Epidermal melanocyte (primary cell): ENCODE results near the gene PARD6B.
"Not testable (repeated sequence)": the region's sequence is repeated elsewhere in the genome, so short reads cannot be mapped to it uniquely, and the experiment has no call there.

Source experiments
- DNase-seq: peaks from one replicate; pipeline ENCODE4 v3.0.0; 2011; ENCODE audit warnings: low spot score; ENCODE audit not compliant: insufficient read length

PARD6B gene

GRCh38 chr20:50799176-50799889, 68.0 kb downstream of the PARD6B start:
- DNase-seq, result no peak

GRCh38 chr20:50799890-50800550, 68.6 kb downstream of the PARD6B start:
- DNase-seq, result no peak

- not testable (repeated sequence) for DNase-seq
Measured at GRCh38 chr20:50800986-50801746, 69.8 kb downstream of the PARD6B start.

GRCh38 chr20:50801747-50802125, 70.4 kb downstream of the PARD6B start:
- DNase-seq, result no peak

GRCh38 chr20:50802289-50802688, 70.9 kb downstream of the PARD6B start:
- DNase-seq, result no peak

GRCh38 chr20:50804437-50805348, 73.3 kb downstream of the PARD6B start:
- no peak for DNase-seq

- no peak for DNase-seq
Measured at GRCh38 chr20:50805349-50805684, 73.9 kb downstream of the PARD6B start.

GRCh38 chr20:50806126-50806768, 74.9 kb downstream of the PARD6B start:
- DNase-seq, result no peak
